ENCODE data around the gene ENOX1. TPM values are rescaled to one million over a fixed set of nuclear protein-coding genes. Genes with fewer than 3 reads are reported as not detected.
"Not testable (repeated sequence)": the region's sequence is repeated elsewhere in the genome, so short reads cannot be mapped to it uniquely, and the experiment has no call there.

The ENOX1 gene
- 1 to 10 TPM; 2.2 to 8.9 (median 6.2) TPM for total RNA-seq

GRCh38 chr13:43786766-43787517 is at the start of gene ENOX1:
ENOX1 (minus strand) TSS chr13:43786972.
- DNase-seq (ENCODE audit: low spot score) (peak; percentile 29), ATAC-seq (ENCODE audit: low FRiP score) (peak; percentile 67)
- no peak for TF ChIP-seq CTCF (IDR thresholded peaks at IDR 0.05)

GRCh38 chr13:43835701-43836100 is 48.9 kb upstream of the ENOX1 start:
- no peak for ATAC-seq (ENCODE audit: low FRiP score)
- TF ChIP-seq CTCF (IDR thresholded peaks at IDR 0.05): no peak
- DNase-seq (ENCODE audit: low spot score): no peak

GRCh38 chr13:43831088-43831487 is 44.3 kb upstream of the ENOX1 start:
- peak; percentile 35 for ATAC-seq (ENCODE audit: low FRiP score)
- no peak for TF ChIP-seq CTCF (IDR thresholded peaks at IDR 0.05)
- DNase-seq (ENCODE audit: low spot score): no peak

- no peak for TF ChIP-seq CTCF (IDR thresholded peaks at IDR 0.05)
- peak; percentile 97 for ATAC-seq (ENCODE audit: low FRiP score)
- DNase-seq (ENCODE audit: low spot score): no peak
Measured at GRCh38 chr13:43830497-43830881, 43.7 kb upstream of the ENOX1 start.

GRCh38 chr13:43824656-43825055 is 37.9 kb upstream of the ENOX1 start:
- not testable (repeated sequence) for ATAC-seq (ENCODE audit: low FRiP score); DNase-seq (ENCODE audit: low spot score)

- ATAC-seq (ENCODE audit: low FRiP score) (no peak), DNase-seq (ENCODE audit: low spot score) (no peak)
- TF ChIP-seq CTCF (IDR thresholded peaks at IDR 0.05): no peak
Measured at GRCh38 chr13:43822969-43823368, 36.2 kb upstream of the ENOX1 start.

DNA sequence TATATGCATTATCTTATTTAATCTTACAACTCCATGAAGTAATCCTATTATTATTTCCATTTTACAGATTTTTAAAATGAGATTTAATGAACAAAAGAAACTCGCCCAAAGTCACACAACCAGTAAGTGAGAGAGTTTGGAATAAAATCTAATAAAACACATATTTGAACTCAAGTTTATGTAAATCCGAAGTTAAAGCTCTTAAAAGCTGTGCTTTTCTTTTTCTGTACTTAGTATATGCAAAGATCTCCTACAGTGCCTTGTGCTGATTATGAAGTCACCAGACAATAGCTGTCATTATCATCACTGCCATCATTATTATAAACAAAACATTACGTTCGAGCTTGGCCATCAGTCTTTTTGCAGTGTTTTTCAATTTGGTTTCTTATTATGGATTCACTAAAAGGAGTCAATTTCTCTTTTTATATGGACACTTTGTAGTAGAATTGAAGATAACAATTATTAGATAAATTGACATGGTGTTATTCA is 29.7 kb upstream of the ENOX1 start:
- DNase-seq (ENCODE audit: low spot score): no peak
- TF ChIP-seq CTCF (IDR thresholded peaks at IDR 0.05): no peak
- no peak for ATAC-seq (ENCODE audit: low FRiP score)

Data from omental fat pad (tissue), 4 donors.